ENCODE results near the gene VLDLR. TPM values are rescaled to one million over a fixed set of nuclear protein-coding genes. Genes with fewer than 3 reads are reported as not detected.
"Not testable (repeated sequence)": the region's sequence is repeated elsewhere in the genome, so short reads cannot be mapped to it uniquely, and the experiment has no call there.

Gene VLDLR
- total RNA-seq, 1 donor from 2014 or later = 28.5 TPM

DNA sequence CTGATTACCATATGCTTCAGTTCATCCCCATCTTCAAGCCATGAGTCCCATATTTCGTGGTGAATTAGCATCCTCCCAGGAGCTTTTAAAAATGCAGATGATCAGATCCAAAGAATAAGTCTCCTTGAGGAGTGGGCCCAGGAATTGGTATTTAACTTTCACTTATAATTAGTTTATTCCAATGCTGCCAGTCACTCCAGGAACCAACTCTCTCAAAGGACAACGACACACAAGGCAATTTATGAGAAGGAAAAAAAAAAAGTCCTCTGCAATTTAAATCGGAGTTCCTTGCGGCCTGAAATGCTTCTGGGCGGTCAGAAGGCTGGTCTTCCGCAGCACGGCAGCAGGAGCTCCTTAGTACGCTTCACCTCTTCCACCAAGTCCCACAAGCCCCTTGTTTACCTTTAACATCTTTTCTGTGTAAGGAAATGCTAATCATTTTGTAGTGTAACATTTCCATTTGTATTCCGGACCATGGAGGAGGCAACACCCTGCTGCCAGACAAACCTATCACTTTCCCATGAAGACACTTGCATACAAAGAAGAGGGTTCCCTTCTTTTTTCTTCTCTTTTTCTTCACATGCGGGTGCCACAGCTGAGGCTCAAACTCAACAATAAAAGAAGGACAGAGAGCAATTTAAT is 79.4 kb downstream of the VLDLR start:
- no peaks in the 10 kb centered on the region for H3K27me3 ChIP-seq (ENCODE audit: control insufficient read depth, insufficient read depth, low read length)
- no peaks in the 10 kb centered on the region for H3K36me3 ChIP-seq (ENCODE audit: control insufficient read depth, insufficient read depth, low read length)
- no peak for DNase-seq (ENCODE audit: low read depth)
- TF ChIP-seq, protein P1, sequence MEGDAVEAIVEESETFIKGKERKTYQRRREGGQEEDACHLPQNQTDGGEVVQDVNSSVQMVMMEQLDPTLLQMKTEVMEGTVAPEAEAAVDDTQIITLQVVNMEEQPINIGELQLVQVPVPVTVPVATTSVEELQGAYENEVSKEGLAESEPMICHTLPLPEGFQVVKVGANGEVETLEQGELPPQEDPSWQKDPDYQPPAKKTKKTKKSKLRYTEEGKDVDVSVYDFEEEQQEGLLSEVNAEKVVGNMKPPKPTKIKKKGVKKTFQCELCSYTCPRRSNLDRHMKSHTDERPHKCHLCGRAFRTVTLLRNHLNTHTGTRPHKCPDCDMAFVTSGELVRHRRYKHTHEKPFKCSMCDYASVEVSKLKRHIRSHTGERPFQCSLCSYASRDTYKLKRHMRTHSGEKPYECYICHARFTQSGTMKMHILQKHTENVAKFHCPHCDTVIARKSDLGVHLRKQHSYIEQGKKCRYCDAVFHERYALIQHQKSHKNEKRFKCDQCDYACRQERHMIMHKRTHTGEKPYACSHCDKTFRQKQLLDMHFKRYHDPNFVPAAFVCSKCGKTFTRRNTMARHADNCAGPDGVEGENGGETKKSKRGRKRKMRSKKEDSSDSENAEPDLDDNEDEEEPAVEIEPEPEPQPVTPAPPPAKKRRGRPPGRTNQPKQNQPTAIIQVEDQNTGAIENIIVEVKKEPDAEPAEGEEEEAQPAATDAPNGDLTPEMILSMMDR (IDR thresholded peaks at IDR 0.05; ENCODE audit: insufficient read depth, low read length, poor library complexity, severe bottlenecking) = no peak
- no peak overlapping the region for H3K4me3 ChIP-seq (ENCODE audit: low read depth, low read length)

DNA sequence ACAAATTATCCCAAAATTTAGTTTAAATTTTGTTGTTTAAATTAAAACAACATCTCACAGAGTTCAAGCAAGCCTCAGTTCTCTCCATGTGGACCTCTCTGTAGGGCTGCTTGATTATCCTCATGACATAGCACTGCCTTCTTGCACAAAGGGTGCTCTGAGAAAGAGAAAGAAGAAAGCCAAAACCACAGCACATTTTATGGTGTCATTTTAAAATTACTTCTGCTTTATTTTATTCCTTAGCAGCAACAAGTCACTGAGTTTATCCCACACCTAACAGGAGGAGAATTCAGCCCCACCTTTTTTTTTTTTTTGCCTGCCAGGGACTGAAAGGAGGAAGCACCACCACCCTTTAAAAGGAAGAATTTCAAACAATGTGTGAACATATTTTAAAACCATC is 82.9 kb downstream of the VLDLR start:
- DNase-seq (ENCODE audit: low read depth) = no peak
- Histone ChIP-seq H3K4me3 (ENCODE audit: low read depth, low read length) (no peak overlapping the region), H3K27me3 (ENCODE audit: control insufficient read depth, insufficient read depth, low read length) (no peaks in the 10 kb centered on the region), H3K36me3 (ENCODE audit: control insufficient read depth, insufficient read depth, low read length) (no peaks in the 10 kb centered on the region)
- TF ChIP-seq, protein P1 (IDR thresholded peaks at IDR 0.05; ENCODE audit: insufficient read depth, low read length, poor library complexity, severe bottlenecking) = no peak

DNA sequence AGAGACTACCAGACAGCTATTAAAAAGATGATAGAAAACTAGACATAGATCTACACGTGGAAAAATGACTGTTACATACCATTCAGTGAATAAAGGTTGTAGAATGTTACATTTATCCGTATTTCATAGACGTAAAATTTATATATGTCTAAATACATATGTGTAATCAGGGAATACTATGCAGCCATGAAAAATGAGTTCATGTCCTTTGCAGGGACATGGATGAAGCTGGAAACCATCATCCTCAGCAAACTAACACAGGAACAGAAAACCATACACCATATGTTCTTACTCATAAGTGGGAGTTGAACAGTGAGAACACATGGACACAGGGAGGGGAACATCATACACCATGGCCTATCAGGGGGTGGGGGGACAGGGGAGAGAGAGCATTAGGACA is 85.7 kb downstream of the VLDLR start:
- H3K27me3 ChIP-seq (ENCODE audit: control insufficient read depth, insufficient read depth, low read length); DNase-seq (ENCODE audit: low read depth); H3K4me3 ChIP-seq (ENCODE audit: low read depth, low read length); H3K36me3 ChIP-seq (ENCODE audit: control insufficient read depth, insufficient read depth, low read length): not testable (repeated sequence)

Other genes starting within 250 kb of the VLDLR start
- not detected in 2 replicates for gene KCNV2, start 95.7 kb downstream of the VLDLR start, total RNA-seq
- 37.1 and 51.9 TPM in 2 replicates for gene PUM3, start 222.3 kb downstream of the VLDLR start, total RNA-seq